CD14-positive monocyte (primary cell): Measurements from ENCODE around the gene KCNMA1. TPM values are rescaled to one million over a fixed set of nuclear protein-coding genes. Genes with fewer than 3 reads are reported as not detected.

Experiments
- DNase-seq, 3 donors: peaks; one replicate each; pipeline ENCODE4 v3.0.0-alpha.2; 2011 to 2022
- H2AFZ ChIP-seq: 2 replicates; pipeline ENCODE4 v1.6.0; 2012; ENCODE audit warnings: mild to moderate bottlenecking, low read depth, low read length, inconsistent platforms; ENCODE audit not compliant: insufficient read depth, poor library complexity, severe bottlenecking
- H3K27ac ChIP-seq, 2 donors: 1 replicate in 1 of 2; 2 replicates in 1 of 2; pipeline ENCODE4 v1.5.1; 2012 to 2013; ENCODE audit warnings: low read length in 2 of 2, control low read depth in 1 of 2, inconsistent platforms in 1 of 2, low read depth in 1 of 2, mild to moderate bottlenecking in 1 of 2
- H3K27me3 ChIP-seq, 2 donors: one replicate each; pipeline versions ENCODE4 v1.6.0 to v1.6.1; 2011 to 2013; ENCODE audit warnings: low read length in 2 of 2; ENCODE audit not compliant: control insufficient read depth in 2 of 2, insufficient read depth in 2 of 2
- H3K36me3 ChIP-seq, 2 donors: replicated peaks in 1 of 2; 1 replicate in 1 of 2; 2 replicates in 1 of 2; pipeline versions ENCODE4 v1.5.1 to v1.6.1; 2012 to 2013; ENCODE audit warnings: low read length in 2 of 2, control low read depth in 1 of 2, inconsistent platforms in 1 of 2, mild to moderate bottlenecking in 1 of 2; ENCODE audit not compliant: insufficient read depth in 2 of 2, control insufficient read depth in 1 of 2
- H3K4me1 ChIP-seq, 2 donors: 1 replicate in 1 of 2; 2 replicates in 1 of 2; pipeline versions ENCODE4 v1.5.1 to v1.6.1; 2012 to 2013; ENCODE audit warnings: low read length in 2 of 2, control low read depth in 1 of 2, inconsistent platforms in 1 of 2, mild to moderate bottlenecking in 1 of 2, moderate library complexity in 1 of 2; ENCODE audit not compliant: insufficient read depth in 2 of 2, control insufficient read depth in 1 of 2
- H3K4me2 ChIP-seq: replicated peaks from 2 replicates; pipeline ENCODE3; 2012; ENCODE audit warnings: low read length, moderate library complexity, mild to moderate bottlenecking; ENCODE audit not compliant: poor library complexity, severe bottlenecking; ENCODE audit errors: extremely low read depth
- H3K4me3 ChIP-seq, 3 experiments: fragments of 200-600 bp in 1 of 3; sonication (generic) in 1 of 3; replicated peaks in 1 of 3; 1 replicate in 2 of 3; 2 replicates in 1 of 3; pipeline ENCODE4 v1.5.1; 2011 to 2013; ENCODE audit warnings: low read length in 3 of 3, mild to moderate bottlenecking in 3 of 3, control low read depth in 2 of 3, low read depth in 2 of 3, inconsistent platforms in 1 of 3, moderate library complexity in 1 of 3
- H3K79me2 ChIP-seq: 2 replicates; pipeline ENCODE4 v1.6.0; 2012; ENCODE audit warnings: mild to moderate bottlenecking, control low read depth, inconsistent platforms, low read length, moderate library complexity; ENCODE audit not compliant: insufficient read depth
- H3K9ac ChIP-seq: 2 replicates; pipeline ENCODE4 v1.6.0; 2017; ENCODE audit warnings: low read length, mild to moderate bottlenecking; ENCODE audit not compliant: insufficient read depth, poor library complexity, severe bottlenecking
- H3K9me3 ChIP-seq, 2 donors: replicated peaks in 1 of 2; 1 replicate in 1 of 2; 2 replicates in 1 of 2; pipeline versions ENCODE4 v1.5.1 to v1.6.1; 2012 to 2013; ENCODE audit warnings: low read length in 2 of 2, control low read depth in 1 of 2; ENCODE audit not compliant: control insufficient read depth in 1 of 2, insufficient read depth in 1 of 2
- H4K20me1 ChIP-seq: 2 replicates; pipeline ENCODE4 v1.6.0; 2012; ENCODE audit warnings: mild to moderate bottlenecking, low read length, control low read depth, moderate library complexity; ENCODE audit not compliant: insufficient read depth
- H3K27ac Mint-ChIP-seq, 7 donors: one replicate each; pipeline ENCODE4 v1.8.0; 2020; ENCODE audit warnings: mild to moderate bottlenecking in 7 of 7, mixed read lengths in 7 of 7, moderate library complexity in 6 of 7, inconsistent platforms in 2 of 7
- H3K27me3 Mint-ChIP-seq, 3 donors: one replicate each; pipeline ENCODE4 v1.8.0; 2021 to 2022; ENCODE audit warnings: low read depth in 3 of 3, mild to moderate bottlenecking in 3 of 3, mixed read lengths in 3 of 3, moderate library complexity in 3 of 3, inconsistent platforms in 1 of 3
- H3K36me3 Mint-ChIP-seq, 2 donors: one replicate each; pipeline ENCODE4 v1.8.0; 2020; ENCODE audit warnings: mixed read lengths in 2 of 2, inconsistent platforms in 1 of 2, mild to moderate bottlenecking in 1 of 2
- H3K4me1 Mint-ChIP-seq: one replicate; pipeline ENCODE4 v1.8.0; 2020; ENCODE audit warnings: mild to moderate bottlenecking, mixed read lengths
- H3K4me3 Mint-ChIP-seq, 2 donors: one replicate each; pipeline ENCODE4 v1.8.0; 2020; ENCODE audit warnings: mild to moderate bottlenecking in 2 of 2, mixed read lengths in 2 of 2, moderate library complexity in 1 of 2
- H3K9me3 Mint-ChIP-seq, 7 donors: one replicate each; pipeline ENCODE4 v1.8.0; 2020 to 2022; ENCODE audit warnings: mixed read lengths in 7 of 7, mild to moderate bottlenecking in 6 of 7, moderate library complexity in 6 of 7, inconsistent platforms in 2 of 7
- WGBS: methylation state at CpG from one replicate; pipeline ENCODE4 v1.1.5; 2013; ENCODE audit warnings: missing lambda C conversion rate; ENCODE audit not compliant: insufficient coverage; 5-methylcytosine and 5-hydroxymethylcytosine counted together
- intact Hi-C, 2 donors: fragments of 100-400 bp; cut with micrococcal nuclease; formaldehyde crosslinking; loops; one replicate each; pipeline versions ENCODE4 v1.15.0 to v1.15.1; 2023
- polyA plus RNA-seq, 3 donors: library from polyadenylated mRNA; depleted of rRNA in 1 of 3; unstranded in 2 of 3; stranded (reverse) in 1 of 3; fragments of 300-500 nt in 2 of 3; fragments of >200 nt in 1 of 3; fragmentation: Illumina TruSeq in 2 of 3; gene quantifications; 1 replicate in 2 of 3; 2 replicates in 1 of 3; pipeline ENCODE4 v1.2.3, GENCODE V29; 2012 to 2021
- TF ChIP-seq, protein P1 (sequence below): fragments of 200-600 bp; IDR thresholded peaks from one replicate; pipeline ENCODE4 v1.8.0; 2022; ENCODE audit warnings: antibody characterized with exemption, mild to moderate bottlenecking

The KCNMA1 gene
- polyA plus RNA-seq, 3 donors = 0.11 to 1.0 TPM; not detected in 1

DNA sequence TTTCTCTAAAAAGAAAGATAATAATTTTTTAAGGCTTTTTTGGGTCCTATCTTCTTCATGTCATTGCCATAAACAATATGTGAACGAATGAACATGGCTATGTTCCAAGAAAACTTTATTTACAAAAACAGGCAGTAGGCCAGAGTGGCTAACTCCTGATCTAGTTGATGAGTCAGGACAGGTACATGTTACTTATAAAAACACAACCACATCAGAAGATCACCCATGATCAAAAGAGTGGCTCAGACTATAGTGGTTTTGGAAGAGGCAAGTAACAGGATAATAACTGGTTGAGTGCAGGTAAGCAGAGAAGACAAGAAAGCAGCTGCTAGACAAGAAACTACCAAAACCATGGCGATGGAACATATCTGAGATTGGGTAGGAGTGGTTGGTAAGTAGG lies 468.7 kb downstream of the KCNMA1 start:
- Histone ChIP-seq H2AFZ (no peak overlapping the region), H3K36me3 (no peaks in the 10 kb centered on the region), H3K4me2 (no peak overlapping the region), H3K4me1 (no peaks in the 10 kb centered on the region), H3K27ac (no peak overlapping the region), H3K9ac (no peak overlapping the region), H3K27me3 (peaks cover 7 to 14% of the 10 kb centered on the region in 2 donors), H3K4me3 (no peak overlapping the region), H4K20me1 (no peaks in the 10 kb centered on the region), H3K9me3 (no peaks in the 10 kb centered on the region), H3K79me2 (no peaks in the 10 kb centered on the region)
- intact Hi-C loops = loop anchor here (5.0 kb wide), 2 partner anchors 473 to 543 kb away; no protein-coding TSS in a partner anchor
- H3K4me1 Mint-ChIP-seq = peaks cover 5% of the 10 kb centered on the region
- peaks cover 11 to 27% (median 19%) of the 10 kb centered on the region in 3 donors for H3K27me3 Mint-ChIP-seq
- H3K9me3 Mint-ChIP-seq = peaks cover 0 to 2% (median 0%) of the 10 kb centered on the region in 7 donors
- TF ChIP-seq, protein P1, sequence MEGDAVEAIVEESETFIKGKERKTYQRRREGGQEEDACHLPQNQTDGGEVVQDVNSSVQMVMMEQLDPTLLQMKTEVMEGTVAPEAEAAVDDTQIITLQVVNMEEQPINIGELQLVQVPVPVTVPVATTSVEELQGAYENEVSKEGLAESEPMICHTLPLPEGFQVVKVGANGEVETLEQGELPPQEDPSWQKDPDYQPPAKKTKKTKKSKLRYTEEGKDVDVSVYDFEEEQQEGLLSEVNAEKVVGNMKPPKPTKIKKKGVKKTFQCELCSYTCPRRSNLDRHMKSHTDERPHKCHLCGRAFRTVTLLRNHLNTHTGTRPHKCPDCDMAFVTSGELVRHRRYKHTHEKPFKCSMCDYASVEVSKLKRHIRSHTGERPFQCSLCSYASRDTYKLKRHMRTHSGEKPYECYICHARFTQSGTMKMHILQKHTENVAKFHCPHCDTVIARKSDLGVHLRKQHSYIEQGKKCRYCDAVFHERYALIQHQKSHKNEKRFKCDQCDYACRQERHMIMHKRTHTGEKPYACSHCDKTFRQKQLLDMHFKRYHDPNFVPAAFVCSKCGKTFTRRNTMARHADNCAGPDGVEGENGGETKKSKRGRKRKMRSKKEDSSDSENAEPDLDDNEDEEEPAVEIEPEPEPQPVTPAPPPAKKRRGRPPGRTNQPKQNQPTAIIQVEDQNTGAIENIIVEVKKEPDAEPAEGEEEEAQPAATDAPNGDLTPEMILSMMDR = no peak
- DNase-seq = no peak
- WGBS = no CpG with 5 or more reads among the region's 2 CpGs
- H3K27ac Mint-ChIP-seq = no peak overlapping the region
- H3K36me3 Mint-ChIP-seq = no peaks in the 10 kb centered on the region
- H3K4me3 Mint-ChIP-seq = no peak overlapping the region

DNA sequence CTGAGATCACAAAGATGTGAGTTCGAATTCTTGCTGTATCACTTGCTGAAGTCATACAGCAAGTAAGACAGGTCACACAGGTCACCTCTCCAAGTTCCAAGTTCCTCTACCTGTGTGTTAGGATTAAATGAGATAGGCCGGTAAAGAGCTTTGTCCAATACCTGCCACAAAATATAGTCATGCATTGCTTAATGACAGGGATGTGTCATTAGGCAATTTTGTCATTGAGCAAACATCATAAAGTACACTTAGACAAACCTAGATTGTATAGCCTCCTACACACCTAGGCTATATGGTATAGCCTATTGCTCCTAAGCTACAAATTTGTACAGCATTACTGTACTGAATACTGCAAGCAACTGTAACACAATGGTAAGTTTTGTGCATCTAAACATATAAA lies 469.4 kb downstream of the KCNMA1 start:
- H2AFZ ChIP-seq = no peak overlapping the region
- Mint-ChIP-seq H3K9me3 (peaks cover 0 to 2% (median 0%) of the 10 kb centered on the region in 7 donors), H3K36me3 (no peaks in the 10 kb centered on the region), H3K27me3 (peaks cover 11 to 33% (median 19%) of the 10 kb centered on the region in 3 donors), H3K4me1 (peaks cover 9% of the 10 kb centered on the region), H3K27ac (no peak overlapping the region), H3K4me3 (no peak overlapping the region)
- DNase-seq = no peak
- intact Hi-C loops = loop anchor here (5.0 kb wide), 2 partner anchors 474 to 544 kb away; no protein-coding TSS in a partner anchor
- no CpG with 5 or more reads among the region's 2 CpGs for WGBS
- H3K4me2 ChIP-seq = no peak overlapping the region
- no peak overlapping the region for H3K9ac ChIP-seq
- peaks cover 8 to 14% of the 10 kb centered on the region in 2 donors for H3K27me3 ChIP-seq
- H4K20me1 ChIP-seq = no peaks in the 10 kb centered on the region
- H3K27ac ChIP-seq = no peak overlapping the region
- H3K4me3 ChIP-seq = no peak overlapping the region
- H3K79me2 ChIP-seq = no peaks in the 10 kb centered on the region
- no peaks in the 10 kb centered on the region for H3K4me1 ChIP-seq
- TF ChIP-seq, protein P1 = no peak
- H3K36me3 ChIP-seq = no peaks in the 10 kb centered on the region
- no peaks in the 10 kb centered on the region for H3K9me3 ChIP-seq
